Testis (tissue), 2 donors: Measurements from ENCODE around the gene UBAP2.

Experiments used
- POLR2A ChIP-seq: fragments of 450-650 bp; IDR thresholded peaks from one replicate; pipeline ENCODE4 v1.6.1; 2017; ENCODE audit warnings: antibody characterized with exemption, mild to moderate bottlenecking, moderate library complexity
- TF ChIP-seq, protein P1 (sequence below), 3 experiments: fragments of 450-650 bp in 2 of 3; fragments of 200-600 bp in 1 of 3; sonication (generic) in 1 of 3; IDR thresholded peaks; one replicate each; pipeline ENCODE4 v1.5.1; 2016 to 2019; ENCODE audit warnings: antibody characterized with exemption in 3 of 3, mild to moderate bottlenecking in 2 of 3, moderate library complexity in 1 of 3

DNA sequence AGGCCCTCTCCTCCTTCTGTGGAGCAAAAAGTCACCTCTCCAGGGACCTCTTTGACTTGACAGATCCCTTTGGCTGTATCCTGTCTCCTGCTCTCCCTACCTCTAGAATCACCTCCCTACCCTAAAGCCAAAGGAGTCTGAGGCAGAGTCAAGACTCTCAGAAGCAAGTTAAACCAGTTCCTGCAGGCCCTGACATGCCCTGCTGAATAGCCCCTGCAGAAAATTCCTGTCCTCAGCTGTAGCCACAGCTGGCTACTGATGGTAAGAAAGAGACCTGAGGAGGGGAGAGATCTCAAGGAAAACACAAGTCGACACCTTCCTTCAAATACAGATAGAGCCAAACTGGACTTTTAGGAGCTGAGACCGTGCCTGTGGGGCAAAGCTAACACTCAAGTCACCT, 23.7 kb upstream of the UBAP2 start:
- TF ChIP-seq, protein P1, sequence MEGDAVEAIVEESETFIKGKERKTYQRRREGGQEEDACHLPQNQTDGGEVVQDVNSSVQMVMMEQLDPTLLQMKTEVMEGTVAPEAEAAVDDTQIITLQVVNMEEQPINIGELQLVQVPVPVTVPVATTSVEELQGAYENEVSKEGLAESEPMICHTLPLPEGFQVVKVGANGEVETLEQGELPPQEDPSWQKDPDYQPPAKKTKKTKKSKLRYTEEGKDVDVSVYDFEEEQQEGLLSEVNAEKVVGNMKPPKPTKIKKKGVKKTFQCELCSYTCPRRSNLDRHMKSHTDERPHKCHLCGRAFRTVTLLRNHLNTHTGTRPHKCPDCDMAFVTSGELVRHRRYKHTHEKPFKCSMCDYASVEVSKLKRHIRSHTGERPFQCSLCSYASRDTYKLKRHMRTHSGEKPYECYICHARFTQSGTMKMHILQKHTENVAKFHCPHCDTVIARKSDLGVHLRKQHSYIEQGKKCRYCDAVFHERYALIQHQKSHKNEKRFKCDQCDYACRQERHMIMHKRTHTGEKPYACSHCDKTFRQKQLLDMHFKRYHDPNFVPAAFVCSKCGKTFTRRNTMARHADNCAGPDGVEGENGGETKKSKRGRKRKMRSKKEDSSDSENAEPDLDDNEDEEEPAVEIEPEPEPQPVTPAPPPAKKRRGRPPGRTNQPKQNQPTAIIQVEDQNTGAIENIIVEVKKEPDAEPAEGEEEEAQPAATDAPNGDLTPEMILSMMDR (IDR thresholded peaks at IDR 0.05), result no peak
- TF ChIP-seq POLR2A, result no peak
